ENCODE measurements around the gene VSTM4. TPM values are rescaled to one million over a fixed set of nuclear protein-coding genes. Genes with fewer than 3 reads are reported as not detected.

VSTM4 gene
- total and polyA plus RNA-seq, 2 of the 4 experiments (the other 2 are of a cell fraction): 2.4 to 2.9 TPM

- 0 out of 2 replicates have a peak, but pooled peaks cover 4% of the 10 kb centered on the region for H4K20me1 ChIP-seq (ENCODE audit: insufficient read depth, low read length)
- H4K91ac ChIP-seq (ENCODE audit: insufficient read depth, low read depth, low read length): no peak overlapping the region
- no peaks in the 10 kb centered on the region; the same call in none of the 2 replicates for H3K36me3 ChIP-seq (ENCODE audit: control insufficient read depth, insufficient read depth, low read length)
- no peaks in the 10 kb centered on the region for H3K27me3 ChIP-seq (ENCODE audit: control insufficient read depth, insufficient read depth, low read length)
- H3K18ac ChIP-seq (ENCODE audit: low read depth, low read length): no peak overlapping the region; the same call in 1 of the 2 replicates
- H3K14ac ChIP-seq (replicated peaks; ENCODE audit: low read depth, low read length): no peak overlapping the region
- ChIA-PET POLR2A (ENCODE audit: unreplicated experiment) (no interaction called here), CTCF (interaction anchor here (0.6 kb wide), 1 partner anchor 1738 kb away, joined by 3 read pairs; no protein-coding TSS in a partner anchor)
- no peak overlapping the region for H2AK9ac ChIP-seq (replicated peaks; ENCODE audit: low read depth, low read length, poor library complexity)
- no peak overlapping the region for H2BK120ac ChIP-seq (ENCODE audit: low read depth, low read length)
- H3K27ac ChIP-seq (ENCODE audit: insufficient read depth, low read length): no peak overlapping the region
- no peak overlapping the region for H3K9ac ChIP-seq (ENCODE audit: low read depth, low read length)
- H3K23ac ChIP-seq (ENCODE audit: low read depth, low read length): no peak overlapping the region
- TF ChIP-seq CEBPB (IDR thresholded peaks at IDR 0.05; ENCODE audit: low read depth, low read length) (no peak), MAFK (IDR thresholded peaks at IDR 0.05; ENCODE audit: low read depth, low read length) (no peak), USF2 (IDR thresholded peaks at IDR 0.05; ENCODE audit: low read depth, low read length) (no peak), MAZ (IDR thresholded peaks at IDR 0.05; ENCODE audit: borderline replicate concordance, low read depth, low read length) (no peak), SMC3 (IDR thresholded peaks at IDR 0.05; ENCODE audit: low read depth, low read length) (no peak), CTCF (conservative IDR thresholded peaks at IDR 0.05; ENCODE audit: low read depth, low read length) (no peak), ELK1 (IDR thresholded peaks at IDR 0.05; ENCODE audit: borderline replicate concordance, low read depth, low read length) (no peak), CHD1 (IDR thresholded peaks at IDR 0.05; ENCODE audit: low read depth, low read length) (no peak), BHLHE40 (IDR thresholded peaks at IDR 0.05; ENCODE audit: low read depth, low read length) (no peak), RFX5 (IDR thresholded peaks at IDR 0.05; ENCODE audit: low read depth, low read length) (no peak), MXI1 (IDR thresholded peaks at IDR 0.05; ENCODE audit: borderline replicate concordance, low read depth, low read length) (no peak), FOS (IDR thresholded peaks at IDR 0.05; ENCODE audit: low read depth, low read length) (no peak), RCOR1 (IDR thresholded peaks at IDR 0.05; ENCODE audit: insufficient replicate concordance, low read length) (no peak), NFE2L2 (IDR thresholded peaks at IDR 0.05; ENCODE audit: low read depth, low read length) (no peak)
- H3K9me3 ChIP-seq (ENCODE audit: control insufficient read depth, insufficient read depth, low read length): peaks cover 3% of the 10 kb centered on the region; the same call in 1 of the 2 replicates
- DNase-seq (no peak), ATAC-seq (ENCODE audit: low read depth) (no peak)
- no peak overlapping the region for H2BK5ac ChIP-seq (ENCODE audit: low read depth, low read length, poor library complexity, severe bottlenecking)
- H3K9me1 ChIP-seq (ENCODE audit: insufficient read depth, low read length): peaks cover 4% of the 10 kb centered on the region; the same call in 1 of the 2 replicates
- WGBS, 2 experiments (ENCODE audit: extremely low coverage in 2 of 2, insufficient read length in 1 of 2): 91% methylated on average over 1 of the region's 6 CpGs; no CpG with 5 or more reads in 1 of the 2 experiments
- H3K4ac ChIP-seq (ENCODE audit: low read depth, low read length): no peak overlapping the region
- H3K56ac ChIP-seq (ENCODE audit: extremely low read depth, insufficient read depth, low read length): no peak overlapping the region
- dilution Hi-C loops (cut with HindIII; ENCODE audit: low sequenced_read_pairs, unreplicated experiment) (no loop called here), intact Hi-C loops (cut with micrococcal nuclease) (no loop called here), in situ Hi-C loops (cut with MboI; ENCODE audit: low sequenced_read_pairs) (no loop called here)
- BruUV-seq (replicated peaks): no TSS peak
- no peak overlapping the region for H2AK5ac ChIP-seq (ENCODE audit: low read depth, low read length)
- no peaks in the 10 kb centered on the region; a peak in 2 of 4 replicates for H3K79me1 ChIP-seq (ENCODE audit: low read depth in 1 of 2, low read length in 2 of 2)
- no peak overlapping the region for H3K4me3 ChIP-seq (ENCODE audit: insufficient read depth, low read depth, low read length)
- no peak overlapping the region for H3K4me2 ChIP-seq (ENCODE audit: low read depth, low read length)
- H4K8ac ChIP-seq (ENCODE audit: low read depth in 2 of 2, low read length in 2 of 2): no peak overlapping the region
- H2BK20ac ChIP-seq (ENCODE audit: low read depth, low read length): no peak overlapping the region
- no peak overlapping the region for H2BK15ac ChIP-seq (ENCODE audit: low read depth, low read length)
- no peak overlapping the region for H2AFZ ChIP-seq (replicated peaks; ENCODE audit: low read length, poor library complexity)
- no peak overlapping the region for H4K5ac ChIP-seq (ENCODE audit: low read depth, low read length)
- H3K4me1 ChIP-seq (ENCODE audit: control insufficient read depth, insufficient read depth, low read length): peaks cover 4% of the 10 kb centered on the region; the same call in 1 of the 2 replicates
These were observed 24.5 kb downstream of the VSTM4 start for GRCh38 chr10:49090696-49091380.
